ENCODE measurements around the gene ANAPC13.

DNA sequence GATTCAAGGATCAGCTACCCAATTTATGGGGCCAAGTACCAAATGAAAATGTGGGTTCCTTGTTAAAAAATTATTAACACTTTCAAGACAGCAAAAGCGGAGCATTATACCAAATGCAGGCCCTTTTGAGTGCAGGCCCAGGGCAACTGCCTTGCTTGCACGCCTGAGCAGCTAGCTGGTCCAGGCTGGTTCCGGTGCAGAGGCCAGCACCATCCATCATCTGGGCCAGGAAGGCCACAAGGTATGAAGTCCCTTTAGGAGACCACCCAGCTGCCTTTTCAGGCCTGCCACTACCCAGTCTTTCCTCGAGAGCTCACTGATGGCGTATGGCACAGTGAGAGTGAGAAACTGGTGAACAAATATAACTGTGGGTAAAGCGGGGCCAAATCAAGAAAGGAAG, 13.0 kb downstream of the ANAPC13 start:
- TF ChIP-seq, protein P1, sequence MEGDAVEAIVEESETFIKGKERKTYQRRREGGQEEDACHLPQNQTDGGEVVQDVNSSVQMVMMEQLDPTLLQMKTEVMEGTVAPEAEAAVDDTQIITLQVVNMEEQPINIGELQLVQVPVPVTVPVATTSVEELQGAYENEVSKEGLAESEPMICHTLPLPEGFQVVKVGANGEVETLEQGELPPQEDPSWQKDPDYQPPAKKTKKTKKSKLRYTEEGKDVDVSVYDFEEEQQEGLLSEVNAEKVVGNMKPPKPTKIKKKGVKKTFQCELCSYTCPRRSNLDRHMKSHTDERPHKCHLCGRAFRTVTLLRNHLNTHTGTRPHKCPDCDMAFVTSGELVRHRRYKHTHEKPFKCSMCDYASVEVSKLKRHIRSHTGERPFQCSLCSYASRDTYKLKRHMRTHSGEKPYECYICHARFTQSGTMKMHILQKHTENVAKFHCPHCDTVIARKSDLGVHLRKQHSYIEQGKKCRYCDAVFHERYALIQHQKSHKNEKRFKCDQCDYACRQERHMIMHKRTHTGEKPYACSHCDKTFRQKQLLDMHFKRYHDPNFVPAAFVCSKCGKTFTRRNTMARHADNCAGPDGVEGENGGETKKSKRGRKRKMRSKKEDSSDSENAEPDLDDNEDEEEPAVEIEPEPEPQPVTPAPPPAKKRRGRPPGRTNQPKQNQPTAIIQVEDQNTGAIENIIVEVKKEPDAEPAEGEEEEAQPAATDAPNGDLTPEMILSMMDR (IDR thresholded peaks at IDR 0.05; ENCODE audit: poor library complexity) = no peak
- TF ChIP-seq EZH2phosphoT487 (IDR thresholded peaks at IDR 0.05; ENCODE audit: low read depth, severe bottlenecking, unreplicated experiment) = no peak

Data from hepatocyte (in vitro differentiated cells).